HG02943 (cell line): ENCODE data around the gene GGN.
"Not testable (repeated sequence)": the region's sequence is repeated elsewhere in the genome, so short reads cannot be mapped to it uniquely, and the experiment has no call there.

Experiments used
- ATAC-seq: cut with Tn5 transposase; IDR thresholded peaks from one replicate; pipeline ENCODE4 v1.9.1; 2021; ENCODE audit warnings: mild to moderate bottlenecking, low read depth, moderate library complexity; ENCODE audit not compliant: unreplicated experiment

GGN gene

GRCh38 chr19:38387550-38388348 is at the start of gene GGN:
TSS of gene GGN (minus strand) at chr19:38388034. CDS start at chr19:38387261, 773 bp downstream.
- no peak for ATAC-seq

DNA sequence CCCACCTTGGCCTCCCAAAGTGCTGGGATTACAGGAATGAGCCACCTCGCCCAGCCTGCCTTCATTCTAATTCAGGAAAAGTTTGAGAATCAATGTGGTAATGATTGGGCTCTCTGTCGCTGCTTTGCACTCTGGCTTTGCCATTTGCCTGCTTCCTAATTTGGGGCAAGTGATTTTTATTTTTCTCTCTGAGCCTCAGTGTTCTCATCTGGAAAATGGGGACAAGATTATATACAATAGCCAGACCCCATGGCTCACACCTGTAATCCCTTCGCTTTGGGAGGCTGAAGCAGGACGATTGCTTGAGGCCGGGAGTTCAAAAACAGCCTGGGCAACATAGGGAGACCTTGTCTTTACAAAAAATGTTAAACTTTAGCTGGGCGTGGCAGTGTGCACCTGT is 49.5 kb upstream of the GGN start:
- ATAC-seq, result no peak

DNA sequence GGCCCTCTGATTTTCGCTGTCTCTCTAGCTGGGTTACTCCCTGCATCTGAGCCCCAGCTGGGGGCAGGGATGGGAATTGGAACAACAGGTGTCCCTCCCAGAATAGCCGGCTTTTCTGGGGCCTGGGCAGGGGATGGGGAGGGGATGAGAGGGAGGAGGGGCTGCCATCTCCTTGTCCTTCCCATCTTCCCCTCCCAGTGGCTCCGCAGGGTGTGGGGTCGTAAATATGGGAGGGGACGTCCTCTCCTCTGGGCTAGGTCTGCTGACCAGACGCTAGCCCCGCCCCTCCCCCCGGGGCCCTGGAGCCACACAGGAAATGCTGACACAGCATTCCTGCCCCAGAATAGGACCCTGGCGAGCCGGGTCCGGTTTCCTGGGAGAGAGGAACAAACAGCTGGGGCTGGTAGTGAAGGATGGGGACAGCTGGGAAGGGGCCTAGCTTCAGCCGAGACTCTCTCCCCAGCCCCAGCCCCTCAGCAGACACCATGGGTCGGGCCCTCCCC is 46.8 kb upstream of the GGN start:
- ATAC-seq, result no peak

DNA sequence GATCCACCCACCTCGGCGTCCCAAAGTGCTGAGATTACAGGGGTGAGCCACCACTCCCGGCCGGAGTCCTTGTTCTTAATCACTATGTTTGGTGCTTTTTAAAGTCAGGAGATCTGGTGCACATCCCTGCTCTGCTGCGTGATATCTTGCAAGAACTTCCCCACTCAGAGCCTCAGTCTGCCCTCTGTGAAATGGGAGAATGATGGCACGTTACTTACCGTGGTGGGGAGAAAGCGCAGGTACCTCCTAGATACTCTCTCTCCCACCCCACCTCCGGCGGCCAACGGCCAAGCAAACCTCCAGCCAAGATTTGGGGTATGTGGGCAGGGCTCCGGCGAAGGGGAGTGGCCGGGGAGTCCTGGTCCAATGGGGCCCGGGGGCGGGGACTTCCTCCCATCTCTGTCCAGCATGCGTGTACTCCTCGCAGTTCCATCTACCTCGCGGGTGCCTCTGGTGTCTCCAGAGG is 45.5 kb upstream of the GGN start, which contains the start of gene RYR1:
Gene RYR1, plus strand, starts transcription at position 424 of the 466 bp plus-strand sequence. CDS start 139 bp downstream, outside the sequence.
- no peak for ATAC-seq

GRCh38 chr19:38430931-38431330 is 43.1 kb upstream of the GGN start:
- no peak for ATAC-seq

DNA sequence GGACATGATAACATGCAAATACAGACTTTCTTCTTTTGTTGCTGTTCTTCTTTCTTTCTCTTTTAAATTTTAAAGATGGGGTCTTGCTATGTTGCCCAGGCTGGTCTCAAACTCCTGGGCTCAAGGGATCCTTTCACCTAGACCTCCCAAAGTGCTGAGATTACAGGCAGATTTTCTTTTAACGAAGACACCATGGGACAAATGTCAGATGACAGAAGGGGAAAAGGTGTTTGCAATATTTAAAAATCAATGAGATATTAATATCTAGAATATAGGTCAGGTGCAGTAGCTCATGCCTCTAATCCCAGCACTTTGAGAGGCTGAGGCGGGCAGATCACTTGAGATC is 42.0 kb upstream of the GGN start:
- no peak for ATAC-seq

DNA sequence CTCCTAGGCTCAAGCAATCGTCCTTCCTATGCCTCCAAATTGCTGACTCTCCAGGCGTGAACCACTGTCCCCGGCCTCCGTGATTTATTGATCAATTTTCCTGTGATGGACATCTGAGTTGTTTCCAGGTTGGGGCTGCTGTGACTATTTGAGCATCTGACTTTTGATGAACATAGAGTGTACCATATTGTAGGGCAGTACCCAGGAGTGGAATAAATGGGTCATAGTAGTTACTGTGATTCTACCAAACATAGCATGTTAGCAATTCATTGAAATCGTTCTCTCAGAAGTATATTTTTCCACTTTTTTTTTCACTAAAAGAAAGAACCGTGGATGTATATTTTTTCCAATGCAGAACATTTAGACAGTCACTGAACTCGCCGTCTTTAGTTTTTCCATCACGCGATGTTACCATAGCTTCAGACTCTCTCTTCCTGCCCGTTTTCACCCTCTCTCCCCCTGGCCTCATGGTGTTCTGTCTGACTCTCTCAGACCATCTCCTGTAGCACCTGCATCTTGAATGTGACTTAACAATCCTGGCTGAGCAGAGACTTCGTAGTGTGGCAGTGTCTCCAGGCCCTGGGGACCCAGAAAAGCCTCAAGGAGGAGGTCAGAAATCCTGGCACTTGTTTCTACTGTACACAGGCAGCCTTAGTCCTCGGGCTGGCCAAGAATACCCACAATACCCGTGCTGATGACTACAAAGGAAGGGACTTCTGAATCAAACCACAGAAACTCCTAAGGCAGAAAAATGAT is 41.4 kb upstream of the GGN start:
- ATAC-seq, result no peak

DNA sequence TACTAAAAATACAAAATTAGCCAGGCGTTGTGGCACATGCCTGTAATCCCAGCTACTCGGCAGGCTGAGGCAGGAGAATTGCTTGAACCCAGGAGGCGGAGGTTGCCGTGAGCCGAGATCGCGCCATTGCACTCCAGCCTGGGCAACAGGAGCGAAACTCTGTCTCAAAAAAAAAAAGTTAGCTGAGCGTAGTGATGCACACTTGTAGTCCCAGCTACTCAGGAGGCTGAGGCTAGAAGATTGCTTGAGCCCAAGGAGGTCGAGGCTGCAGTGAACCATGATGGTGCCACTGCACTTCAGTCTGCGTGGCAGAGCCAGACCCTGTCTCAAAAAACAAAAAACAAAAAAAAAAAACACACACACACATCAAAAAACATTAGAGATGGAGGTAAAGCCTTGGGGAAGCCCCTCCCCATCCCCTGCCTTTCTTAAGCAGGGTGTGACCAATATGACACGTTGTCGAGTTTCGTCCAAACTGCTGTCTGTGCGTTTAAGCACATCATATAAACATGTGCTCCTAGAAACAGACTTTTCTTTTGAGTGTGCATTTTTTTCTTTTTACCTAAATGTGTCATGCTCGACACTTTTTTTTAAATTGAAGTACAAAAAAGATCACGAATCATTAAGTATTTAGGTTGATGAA is 39.3 kb upstream of the GGN start:
- not testable (repeated sequence) for ATAC-seq

DNA sequence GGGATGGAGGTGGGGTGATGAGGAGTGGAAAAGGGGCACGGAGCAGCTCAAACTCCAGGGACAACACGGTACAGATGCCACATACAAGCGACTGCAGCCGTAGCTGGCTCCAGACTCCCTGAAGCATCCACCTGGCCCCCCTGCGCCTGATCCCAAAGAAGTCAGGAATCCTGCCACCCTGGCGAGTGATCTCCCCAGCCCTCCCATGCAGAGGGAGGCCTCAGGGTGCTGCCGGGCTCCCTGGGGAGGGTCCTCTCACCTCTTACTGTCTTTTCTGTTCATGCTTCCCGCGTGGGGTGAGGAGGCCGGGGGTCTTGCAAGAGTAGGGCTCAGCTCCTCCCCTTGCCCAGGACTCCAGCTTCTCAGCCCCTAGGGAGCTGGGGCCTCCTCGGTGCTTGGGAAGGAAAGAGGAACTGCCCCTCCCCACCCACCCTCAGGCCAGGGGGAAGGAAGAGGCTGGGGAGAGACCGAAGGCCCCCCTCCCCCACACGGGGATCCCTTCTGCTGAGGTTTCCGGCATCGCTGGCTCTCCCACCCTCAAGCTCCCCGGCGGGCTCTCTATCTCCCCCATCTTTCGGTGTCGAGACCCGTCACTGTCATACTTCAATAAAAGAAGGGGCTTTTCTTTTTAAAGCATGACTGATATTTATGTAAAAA is 38.1 kb upstream of the GGN start, which contains the start of gene RASGRP4:
Gene RASGRP4, minus strand, starts transcription at position 410 of the 657 bp plus-strand sequence. Its CDS starts 128 bp downstream, at position 282.
- ATAC-seq, result no peak

GRCh38 chr19:38425222-38425809 is 37.5 kb upstream of the GGN start:
- no peak for ATAC-seq

GRCh38 chr19:38424272-38424671 is 36.4 kb upstream of the GGN start:
- ATAC-seq, result no peak

DNA sequence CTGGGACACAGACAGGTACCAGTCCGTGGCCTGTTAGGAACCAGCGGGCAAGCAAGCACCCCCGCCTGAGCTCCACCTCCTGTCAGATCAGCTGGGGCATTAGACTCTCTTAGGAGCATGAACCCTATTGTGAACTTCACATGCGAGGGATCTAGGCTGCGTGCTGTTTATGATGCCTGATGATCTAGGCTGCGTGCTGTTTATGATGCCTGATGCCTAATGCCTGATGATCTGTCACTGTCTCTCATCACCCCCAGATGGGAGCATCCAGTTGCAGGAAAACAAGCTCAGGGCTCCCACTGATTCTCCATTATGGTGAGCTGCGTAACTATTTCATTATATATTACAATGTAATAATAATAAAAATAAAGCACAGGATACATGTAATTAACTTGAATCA is 34.6 kb upstream of the GGN start:
- ATAC-seq, result no peak

DNA sequence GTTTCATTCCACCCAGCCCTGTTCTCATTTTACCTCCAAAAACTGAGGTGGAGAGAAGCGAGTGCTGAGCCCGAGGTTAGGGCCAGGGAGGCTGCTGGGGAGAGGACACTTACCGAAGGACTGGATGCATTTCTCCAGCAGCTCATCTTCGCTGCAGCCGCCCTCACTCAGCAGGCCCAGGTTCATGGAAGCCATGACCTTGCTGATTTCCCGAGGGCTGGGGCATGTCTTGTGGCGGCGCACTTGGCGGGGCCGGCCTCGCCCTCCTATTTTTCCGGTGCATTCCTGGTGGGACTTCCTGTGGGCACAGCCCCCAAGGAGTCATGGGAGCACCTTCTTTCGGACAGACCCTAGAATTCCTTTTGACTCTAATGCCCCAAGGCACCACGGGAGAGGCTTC is 34.0 kb upstream of the GGN start:
- ATAC-seq, result no peak

DNA sequence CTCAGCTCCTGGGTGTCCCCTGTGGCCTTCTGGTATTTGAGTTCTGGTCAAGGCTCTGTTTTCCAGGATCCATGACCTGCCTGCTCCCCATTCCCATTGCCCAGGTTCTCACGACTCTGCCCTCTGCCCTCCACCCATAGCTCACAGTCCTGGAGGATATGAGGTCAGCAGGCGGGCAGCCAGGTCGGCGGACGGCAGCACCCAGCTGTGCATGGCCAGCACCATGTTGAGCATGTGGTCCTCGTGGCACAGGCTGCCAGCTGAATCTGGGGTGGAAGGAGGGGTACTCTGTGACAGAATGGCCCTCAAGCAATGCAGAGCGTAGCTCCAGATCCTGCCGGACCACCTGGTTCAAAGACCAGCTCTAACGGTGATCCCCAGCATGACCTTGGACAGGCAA is 33.1 kb upstream of the GGN start:
- no peak for ATAC-seq

GRCh38 chr19:38417544-38418506 is 30.0 kb upstream of the GGN start:
- no peak for ATAC-seq

- ATAC-seq, result no peak
Measured at GRCh38 chr19:38417146-38417543, 29.3 kb upstream of the GGN start.

DNA sequence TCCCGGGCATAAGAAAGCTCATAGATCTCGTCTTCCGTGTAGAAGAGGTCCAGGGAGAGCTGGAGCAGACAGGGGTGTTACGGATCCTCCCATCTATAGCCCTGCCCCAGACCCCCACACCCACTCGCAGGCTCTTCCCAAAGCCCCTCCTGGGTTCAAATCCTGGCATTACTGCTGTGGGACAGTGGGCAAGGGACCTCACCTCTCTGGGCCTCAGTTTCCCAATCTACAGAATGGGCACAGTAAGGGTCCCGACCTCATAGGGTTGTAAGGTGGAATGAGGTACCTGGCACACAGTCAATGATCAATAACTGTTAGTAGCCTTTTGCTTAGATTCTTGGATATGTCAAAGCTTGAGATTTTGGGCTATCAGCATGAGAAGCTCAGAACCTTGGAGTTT is 25.6 kb upstream of the GGN start:
- ATAC-seq, result no peak

- ATAC-seq, result no peak
Measured at GRCh38 chr19:38412961-38413360, 25.1 kb upstream of the GGN start.

DNA sequence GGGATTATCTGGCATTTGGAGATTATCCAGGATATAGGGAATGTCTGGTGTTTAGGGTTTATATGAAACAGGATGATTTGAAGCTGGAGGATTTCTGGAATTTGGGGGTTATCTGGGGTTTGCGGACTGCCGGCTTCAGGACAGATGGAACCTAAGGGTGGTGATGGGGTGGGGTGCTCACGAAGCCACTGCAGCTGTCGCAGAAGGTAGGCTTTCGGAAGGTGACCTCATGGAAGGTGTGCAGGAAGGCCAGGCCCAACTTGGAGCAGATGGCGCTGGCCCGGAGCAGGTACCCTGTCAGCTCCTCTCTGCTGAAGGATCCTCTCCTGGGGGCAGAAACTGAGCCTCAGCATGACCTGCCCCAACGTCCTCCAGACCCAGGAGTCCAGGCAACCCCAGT is 24.7 kb upstream of the GGN start:
- ATAC-seq, result no peak
